ENCODE data around the gene OSTC.
A peak's percentile ranks its signal among the peaks of the same experiment; 100 is the strongest.

OSTC gene

DNA sequence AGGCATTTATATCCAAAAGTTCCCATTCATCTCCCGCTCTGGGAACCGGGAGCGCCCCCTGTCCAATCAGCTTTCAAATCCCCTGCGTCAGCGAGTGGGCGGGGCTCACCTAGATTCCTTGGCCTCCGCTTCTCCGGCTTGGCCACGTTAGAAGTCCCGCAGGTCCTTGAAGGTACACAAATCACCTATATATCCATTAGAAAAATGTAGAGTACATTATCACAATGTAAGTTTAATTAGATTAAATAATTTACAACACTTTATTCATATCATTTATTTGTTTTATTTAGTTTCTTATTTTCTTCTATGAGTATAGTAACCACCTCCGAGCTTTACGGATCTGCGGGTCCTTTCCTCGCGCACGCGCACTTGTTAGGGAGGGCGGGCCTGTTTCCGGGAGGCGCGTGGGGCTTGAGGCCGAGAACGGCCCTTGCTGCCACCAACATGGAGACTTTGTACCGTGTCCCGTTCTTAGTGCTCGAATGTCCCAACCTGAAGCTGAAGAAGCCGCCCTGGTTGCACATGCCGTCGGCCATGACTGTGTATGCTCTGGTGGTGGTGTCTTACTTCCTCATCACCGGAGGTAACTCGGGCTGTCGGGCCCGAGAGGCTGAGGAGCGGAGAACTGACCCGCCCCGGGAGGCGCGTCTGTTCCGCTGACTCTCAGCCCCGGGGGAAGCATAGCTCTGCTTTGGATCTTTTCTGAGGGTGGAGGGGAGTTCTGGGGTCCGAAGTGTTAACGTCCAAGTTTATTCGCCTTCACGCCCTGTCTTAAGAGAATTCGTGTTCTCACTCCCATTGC, at the start of gene OSTC:
OSTC (plus strand) TSS at position 388 of the 802 bp plus-strand sequence; CDS start at position 445, 57 bp downstream.
- DNase-seq (ENCODE audit: low read depth in 2 of 2): peak; percentile 79 to 90

DNA sequence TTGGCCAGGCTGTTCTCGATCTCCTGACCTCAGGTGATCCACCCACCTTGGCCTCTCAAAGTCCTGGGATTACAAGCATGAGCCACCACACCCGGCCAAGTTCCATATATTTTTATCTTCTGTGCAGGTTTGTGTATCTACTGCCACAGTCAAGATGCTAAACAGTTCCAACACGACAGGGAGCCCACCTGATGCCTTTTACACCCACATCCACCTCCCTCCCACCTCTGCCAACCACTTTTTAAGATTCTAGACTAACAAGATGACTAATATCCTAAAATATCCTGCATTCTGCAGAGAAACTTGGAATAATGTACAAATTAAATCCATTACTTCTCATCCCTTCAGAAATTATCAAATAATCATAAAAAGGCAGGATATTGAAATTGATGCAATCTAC, 49.3 kb upstream of the OSTC start:
- no peak for DNase-seq (ENCODE audit: low read depth in 2 of 2)

DNA sequence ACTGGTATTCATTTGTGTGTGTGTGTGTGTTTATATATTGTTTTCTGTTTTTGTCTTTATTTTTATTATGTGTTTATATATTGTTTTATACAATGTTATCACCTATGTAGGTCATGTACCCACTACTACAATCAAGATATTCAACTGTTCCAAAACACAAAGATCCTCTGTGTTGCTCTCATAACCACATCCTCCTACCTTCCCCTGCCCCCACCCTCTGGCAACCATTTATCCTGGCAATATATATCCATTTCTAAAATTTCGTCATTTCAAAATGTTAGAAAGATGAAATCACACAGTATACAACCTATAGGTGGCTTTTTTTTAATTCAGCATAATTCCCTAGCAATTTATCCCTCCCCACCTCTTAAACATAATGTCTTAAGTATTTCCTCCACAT, 48.9 kb upstream of the OSTC start:
- no peak for DNase-seq (ENCODE audit: low read depth in 2 of 2)

DNA sequence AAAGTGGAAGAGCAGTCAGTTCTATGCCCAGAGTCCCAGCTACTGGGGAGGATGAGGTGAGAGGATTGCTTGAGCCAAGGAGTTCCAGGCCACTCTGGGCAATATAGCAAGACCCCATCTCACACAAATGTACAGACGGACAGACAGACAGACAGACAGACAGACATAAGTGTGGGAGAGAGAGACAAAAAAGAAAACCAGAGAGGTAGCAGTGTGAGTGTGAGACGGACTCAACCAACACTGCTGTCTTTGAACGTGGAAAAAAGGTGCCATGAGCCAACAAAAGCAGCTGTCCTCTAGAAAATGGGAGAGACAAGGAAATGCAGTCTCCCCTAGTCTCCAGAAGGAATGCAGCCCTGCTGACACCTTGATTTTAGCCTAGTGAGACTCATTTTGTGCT, 48.2 kb upstream of the OSTC start:
- DNase-seq (ENCODE audit: low read depth in 2 of 2): no peak

DNA sequence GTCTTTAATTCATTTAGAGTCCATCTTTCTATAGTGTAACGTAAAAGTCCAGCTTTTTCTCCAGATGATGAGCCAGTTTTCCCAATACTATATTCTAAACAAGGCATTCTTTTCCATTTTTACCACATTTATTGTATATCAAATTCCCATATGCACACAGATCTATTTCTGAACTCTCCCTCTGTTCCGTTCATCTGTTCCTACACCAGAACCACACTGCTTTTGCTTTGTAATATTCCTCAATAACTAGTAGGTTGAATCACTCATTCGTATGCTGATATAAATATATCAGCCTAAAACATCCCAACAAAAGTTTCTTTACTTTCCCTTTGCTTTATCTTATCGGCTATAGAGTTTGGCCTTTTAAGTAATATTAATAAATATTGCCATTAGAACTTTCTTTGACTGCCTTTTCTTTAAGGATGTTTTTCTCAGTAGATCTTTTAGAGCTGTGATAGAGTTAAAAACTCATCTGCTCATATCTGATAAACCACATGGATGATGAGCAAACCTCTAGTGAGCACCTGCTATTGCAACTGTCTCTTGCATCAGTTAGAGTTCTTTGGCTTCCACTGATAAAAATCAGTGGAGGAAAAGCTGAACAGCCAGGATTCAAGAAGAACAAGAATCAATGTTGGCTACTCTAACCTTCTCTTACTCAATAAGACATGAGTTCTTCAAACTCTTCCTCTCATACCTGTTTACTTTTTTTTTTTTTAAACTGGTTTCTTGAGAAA, 43.2 kb upstream of the OSTC start:
- no peak for DNase-seq (ENCODE audit: low read depth in 2 of 2)

DNA sequence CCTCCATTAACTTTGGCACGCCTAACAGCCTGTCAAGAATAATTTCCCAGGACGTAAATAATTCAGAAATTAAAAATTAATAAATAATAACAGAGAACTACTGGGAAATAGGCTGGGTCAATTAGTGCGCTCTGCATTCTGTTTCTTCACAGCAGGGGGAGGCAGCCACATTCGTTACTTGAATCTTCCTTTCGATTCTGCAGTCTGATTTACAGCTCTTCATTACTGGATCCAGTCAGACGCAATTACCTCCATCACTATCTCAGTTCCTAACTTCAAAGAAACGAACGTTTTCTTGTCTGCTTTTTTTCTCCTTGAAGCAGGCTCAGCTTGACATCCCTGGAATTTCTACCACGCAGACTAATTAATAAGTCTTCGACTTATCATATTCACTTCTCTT, 39.0 kb upstream of the OSTC start:
- DNase-seq (ENCODE audit: low read depth in 2 of 2): no peak

DNA sequence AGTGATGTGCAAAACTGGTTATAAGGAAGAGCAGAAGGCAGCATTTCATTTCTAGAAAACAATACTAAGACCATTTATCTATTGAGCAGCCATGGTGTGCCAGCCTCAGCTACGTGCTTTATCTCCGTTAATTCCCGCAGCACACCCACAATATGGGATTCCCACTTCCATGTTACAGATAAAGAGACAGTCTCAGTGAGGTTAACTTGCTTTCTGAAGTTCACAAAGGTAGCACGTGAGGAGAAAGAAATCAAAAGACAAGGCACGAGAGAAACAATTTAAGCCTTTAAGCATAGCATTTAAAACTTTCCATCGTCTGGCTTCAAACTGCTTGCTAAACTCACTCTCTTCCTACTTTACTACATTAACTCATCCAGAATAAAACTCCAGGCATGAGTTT, 38.0 kb upstream of the OSTC start:
- DNase-seq (ENCODE audit: low read depth in 2 of 2): no peak

DNA sequence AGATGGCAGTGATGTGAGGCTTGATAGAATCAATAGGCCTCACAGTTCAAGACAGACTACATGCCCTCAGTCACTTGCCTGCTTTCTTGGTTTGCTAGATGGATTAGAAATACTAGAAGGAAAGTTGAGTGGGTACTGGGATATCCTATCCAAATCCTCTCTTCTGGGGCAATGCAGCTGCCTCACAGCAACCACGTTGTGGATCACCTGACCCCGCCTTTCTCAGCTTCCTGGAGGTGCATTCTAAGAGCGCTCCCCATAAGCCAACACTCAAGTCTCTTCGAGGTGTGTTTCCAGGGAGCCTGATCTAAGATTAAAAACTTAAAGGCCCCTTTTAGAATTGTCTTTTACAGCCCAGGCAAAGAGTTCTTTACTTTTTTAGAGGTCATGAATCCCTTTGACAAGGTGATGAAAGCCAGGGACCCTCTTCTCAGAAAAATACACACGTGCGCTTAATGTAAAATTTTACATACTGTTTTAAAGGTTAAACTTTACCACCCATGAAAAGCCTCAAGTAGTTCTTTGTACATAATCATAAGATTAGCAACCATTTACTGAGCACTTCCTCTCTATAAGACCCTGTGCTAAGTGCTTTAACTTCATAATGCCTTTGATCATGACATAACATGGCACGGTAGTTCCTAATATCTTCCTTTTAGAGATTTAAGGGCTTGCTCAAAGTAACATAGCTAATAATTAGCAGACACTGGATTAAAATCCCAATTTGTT, 30.9 kb upstream of the OSTC start:
- DNase-seq (ENCODE audit: low read depth in 2 of 2): no peak

DNA sequence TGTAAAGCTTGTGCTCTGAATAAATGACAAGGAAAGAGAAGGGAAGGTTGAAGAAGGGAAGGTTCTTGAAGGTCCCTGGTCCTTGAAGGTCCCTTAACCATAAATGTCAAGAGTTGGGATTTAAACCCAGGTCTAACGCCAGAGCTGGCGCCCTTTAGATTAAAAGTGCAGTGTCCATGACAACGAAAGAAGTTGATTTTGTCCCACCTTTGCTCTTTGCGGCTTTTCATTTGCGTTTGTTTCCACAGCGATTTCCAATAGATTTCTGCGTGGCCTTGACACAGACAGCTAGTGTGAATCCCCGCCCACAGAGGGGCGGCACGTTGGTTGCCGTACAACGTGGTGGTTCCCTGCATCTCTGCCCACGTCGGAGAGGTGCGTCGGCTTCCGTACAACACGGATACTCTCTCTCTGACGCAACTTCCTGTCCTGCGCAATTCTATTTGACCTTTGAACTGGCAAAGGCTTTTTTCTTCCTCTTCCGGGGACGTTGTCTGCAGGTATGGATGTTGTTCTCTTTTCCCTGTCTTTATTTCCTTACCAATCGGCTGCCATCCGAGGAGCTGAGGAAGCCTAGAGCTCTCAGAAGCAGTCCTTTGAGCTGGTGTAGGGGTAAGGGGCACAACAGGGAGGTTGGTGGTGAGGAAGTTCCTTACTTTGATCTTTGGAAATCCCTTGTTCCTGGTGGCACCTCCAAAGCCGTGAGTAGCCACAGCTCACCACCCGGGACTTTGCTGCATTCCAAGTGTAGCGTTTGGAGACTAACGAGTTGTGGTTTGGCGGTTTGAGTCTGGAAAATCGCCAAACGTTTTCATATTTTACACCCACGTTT, 30.1 kb upstream of the OSTC start, which contains the start of gene RPL34:
RPL34 (plus strand) TSS at position 476 of the 832 bp plus-strand sequence. CDS start 1,384 bp downstream, outside the sequence.
- DNase-seq (ENCODE audit: low read depth in 2 of 2): peak; percentile 87 to 93

DNA sequence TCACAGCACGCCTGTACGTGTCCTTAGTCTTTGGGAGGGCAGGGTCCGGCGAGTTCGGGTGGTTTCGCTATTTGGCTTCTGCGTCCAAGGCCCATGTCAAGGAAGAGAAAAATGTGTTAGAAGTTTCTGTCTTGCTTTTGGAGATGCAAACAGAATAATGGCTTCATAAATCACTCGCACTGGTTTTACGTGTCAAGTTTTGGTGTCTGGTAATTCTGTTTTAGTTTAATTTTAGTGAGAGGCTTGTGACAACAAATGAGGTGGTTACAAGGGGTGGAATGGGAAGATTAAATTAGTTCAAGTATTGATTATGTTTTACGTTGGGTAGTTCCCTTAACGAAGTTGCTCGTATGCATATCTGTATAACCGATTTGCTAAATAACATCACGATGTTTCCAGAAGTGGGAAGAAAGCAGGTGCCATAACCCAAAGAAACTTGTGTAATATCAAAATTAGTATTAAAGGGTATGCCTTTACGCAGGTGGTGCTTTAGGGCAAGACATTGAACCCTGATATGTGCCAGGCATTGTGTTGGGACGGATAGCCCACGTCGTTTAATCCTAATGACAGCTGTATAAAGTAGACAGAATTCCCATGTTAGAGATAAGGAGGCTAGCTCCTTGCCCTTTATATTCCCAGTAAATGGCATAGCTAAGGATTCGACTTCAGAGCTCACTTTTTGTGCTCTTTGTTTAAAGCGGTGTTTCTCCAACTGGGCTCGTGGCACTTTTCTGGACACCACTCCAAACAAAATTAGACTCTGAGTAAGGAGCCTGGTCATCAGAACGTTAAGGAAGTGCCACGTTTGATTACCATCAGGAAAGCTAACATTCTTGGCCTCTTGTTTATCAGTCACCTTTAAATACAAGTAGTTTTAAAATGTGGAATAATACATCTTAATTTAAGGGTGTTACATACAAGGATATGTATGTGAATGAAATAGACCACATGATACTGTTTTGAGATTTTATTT, 29.2 kb upstream of the OSTC start:
- no peak for DNase-seq (ENCODE audit: low read depth in 2 of 2)

DNA sequence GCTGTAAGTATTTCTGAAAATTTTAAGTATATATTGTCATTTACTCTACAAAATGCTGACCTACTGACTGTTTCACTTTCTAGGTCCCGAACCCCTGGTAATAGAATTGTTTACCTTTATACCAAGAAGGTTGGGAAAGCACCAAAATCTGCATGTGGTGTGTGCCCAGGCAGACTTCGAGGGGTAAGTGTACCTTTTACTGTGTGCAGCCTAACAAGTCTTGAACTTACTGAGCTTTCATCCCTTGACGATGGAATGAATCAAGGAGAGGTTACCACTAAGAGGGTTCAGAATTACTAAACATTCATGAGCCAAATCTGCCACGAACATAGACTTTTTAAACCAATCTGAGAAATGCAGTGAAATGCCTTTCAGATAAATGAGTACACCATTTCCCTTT, 28.4 kb upstream of the OSTC start:
- DNase-seq (ENCODE audit: low read depth in 2 of 2): no peak

DNA sequence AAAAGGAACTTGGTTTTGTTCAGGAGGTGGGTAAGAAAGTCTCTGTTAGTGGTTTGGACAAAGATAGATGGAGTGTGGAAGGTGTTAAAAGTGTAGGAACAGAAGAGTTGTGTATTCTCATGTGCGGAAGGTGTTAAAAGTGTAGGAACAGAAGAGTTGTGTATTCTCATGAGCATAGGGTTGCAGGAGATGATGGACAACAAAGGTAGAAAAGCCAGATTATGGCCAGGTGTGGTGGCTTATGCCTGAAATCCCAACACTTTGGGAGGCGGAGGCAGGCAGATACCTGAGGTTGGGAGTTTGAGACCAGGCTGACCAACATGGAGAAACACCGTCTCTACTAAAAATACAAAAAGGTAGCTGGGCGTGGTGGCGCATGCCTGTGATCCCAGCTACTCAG, 27.6 kb upstream of the OSTC start:
- DNase-seq (ENCODE audit: low read depth in 2 of 2): no peak

DNA sequence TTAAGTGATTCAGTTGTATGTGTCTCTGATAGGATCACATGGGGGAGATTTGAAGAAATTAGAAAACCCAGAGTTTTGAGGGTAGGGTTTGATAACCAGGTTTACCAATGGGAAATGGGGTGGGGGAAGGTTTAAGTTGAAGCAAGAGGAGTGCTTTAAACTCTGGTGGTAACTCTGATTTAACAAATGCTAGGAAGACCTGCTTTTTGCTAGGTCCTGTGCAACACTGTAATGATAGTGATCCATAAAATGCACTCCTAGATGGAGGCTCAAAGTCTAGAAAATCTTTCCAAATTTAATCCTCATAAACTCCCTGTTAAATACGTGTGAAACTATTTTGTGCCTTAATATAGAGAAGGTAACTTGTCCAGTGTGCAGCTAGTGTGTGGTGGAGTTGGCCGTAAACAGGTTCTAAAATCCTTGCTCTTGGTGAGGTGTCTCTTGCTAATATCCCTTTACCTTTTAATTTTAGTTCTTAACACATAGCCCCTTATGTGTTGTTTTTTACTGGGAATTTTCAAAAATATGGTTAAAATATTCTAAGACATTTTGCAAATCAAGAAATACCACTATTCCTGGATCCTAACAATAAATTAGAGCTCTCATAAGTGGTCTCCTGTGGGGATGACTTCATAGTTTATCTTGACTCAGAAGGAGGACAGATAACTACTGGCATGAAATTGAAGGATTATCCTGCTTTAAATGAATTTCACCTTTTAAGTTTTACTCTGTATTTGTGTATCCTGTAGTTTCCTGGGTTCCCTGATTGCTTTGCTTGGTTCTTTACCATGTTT, 25.9 kb upstream of the OSTC start:
- DNase-seq (ENCODE audit: low read depth in 2 of 2): no peak

DNA sequence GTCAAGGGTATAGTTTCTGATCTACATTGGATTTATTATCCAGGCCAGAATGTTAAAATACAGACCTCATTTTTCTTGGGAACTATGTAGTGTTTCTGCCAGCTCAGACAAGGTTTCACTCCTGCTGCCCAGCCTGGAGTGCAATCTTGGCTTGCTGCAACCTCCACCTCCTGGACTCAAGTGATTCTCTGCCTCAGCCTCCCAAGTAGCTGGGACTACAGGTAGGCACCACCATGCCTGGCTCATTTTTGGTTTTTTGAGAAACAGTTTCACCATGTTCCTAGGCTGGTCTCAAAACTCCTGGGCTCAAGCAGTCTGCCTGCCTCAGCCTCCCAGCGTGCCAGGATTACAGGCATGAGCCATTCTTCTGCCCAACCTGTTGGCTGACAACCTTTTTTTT, 24.3 kb upstream of the OSTC start:
- no peak for DNase-seq (ENCODE audit: low read depth in 2 of 2)

DNA sequence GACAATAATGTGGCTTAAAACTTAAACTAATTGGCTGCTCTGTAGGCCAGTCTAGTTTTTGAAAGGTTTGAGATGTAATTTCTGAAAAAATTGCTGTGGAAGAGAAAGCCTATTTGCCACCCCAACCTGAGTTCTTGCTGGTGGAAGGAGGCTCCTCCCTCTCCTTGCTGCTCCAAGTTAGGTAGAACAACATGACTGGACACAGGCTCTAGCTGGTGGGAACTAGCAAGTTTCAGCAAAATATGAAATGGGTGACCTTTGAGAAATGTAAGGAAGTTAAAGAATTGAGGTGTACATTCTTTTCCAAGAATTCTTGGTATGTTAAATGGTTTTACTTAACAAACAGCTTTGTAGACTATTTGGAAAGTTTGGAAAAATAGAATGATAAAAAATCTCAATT, 22.0 kb upstream of the OSTC start:
- DNase-seq (ENCODE audit: low read depth in 2 of 2): no peak

DNA sequence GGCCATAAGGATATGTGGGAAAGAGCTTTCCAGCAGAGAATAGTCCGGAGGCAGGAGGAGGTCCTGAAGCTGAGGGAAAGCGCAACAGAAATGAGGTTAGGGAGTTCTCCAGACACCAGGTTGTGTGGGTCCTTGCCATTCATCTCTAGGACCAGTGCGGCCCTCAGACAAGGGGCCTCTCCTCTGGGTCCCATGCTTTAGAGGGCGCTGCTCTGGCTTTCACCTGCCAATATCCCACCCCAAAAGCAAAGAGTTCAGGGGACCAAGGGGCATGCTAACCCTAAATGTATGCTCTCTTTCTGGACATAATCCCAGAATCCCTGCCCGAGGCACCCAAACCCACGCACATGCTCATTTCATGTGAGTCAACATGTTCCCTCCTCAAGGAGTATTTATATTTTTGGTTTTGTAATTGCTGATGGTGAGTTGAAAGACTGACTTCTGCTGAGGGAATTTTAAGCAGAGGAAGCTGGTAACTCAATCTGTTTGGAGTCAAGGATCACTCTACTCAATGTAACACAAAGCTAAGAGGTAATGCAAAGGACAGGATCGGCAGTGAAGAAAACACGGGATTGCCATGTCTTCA, 15.2 kb upstream of the OSTC start:
- no peak for DNase-seq (ENCODE audit: low read depth in 2 of 2)

DNA sequence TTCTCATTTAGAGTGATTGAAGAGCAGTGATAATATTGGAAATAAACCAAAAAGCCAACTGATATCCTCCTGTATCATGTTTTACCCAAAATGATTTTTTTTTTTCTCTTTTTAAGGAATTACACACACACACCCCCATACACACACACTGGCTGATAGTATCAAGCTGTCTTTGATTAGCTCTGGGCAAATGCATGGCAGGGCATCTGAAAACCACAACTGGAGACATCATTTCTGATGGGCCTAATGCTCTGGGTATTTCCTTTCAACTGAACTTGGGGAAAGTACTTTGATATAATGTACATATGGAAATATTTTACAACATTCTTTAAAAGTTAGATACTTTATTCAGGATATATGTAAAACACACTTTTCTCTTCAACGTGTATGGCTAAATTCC, 14.2 kb upstream of the OSTC start:
- DNase-seq (ENCODE audit: low read depth in 2 of 2): no peak

DNA sequence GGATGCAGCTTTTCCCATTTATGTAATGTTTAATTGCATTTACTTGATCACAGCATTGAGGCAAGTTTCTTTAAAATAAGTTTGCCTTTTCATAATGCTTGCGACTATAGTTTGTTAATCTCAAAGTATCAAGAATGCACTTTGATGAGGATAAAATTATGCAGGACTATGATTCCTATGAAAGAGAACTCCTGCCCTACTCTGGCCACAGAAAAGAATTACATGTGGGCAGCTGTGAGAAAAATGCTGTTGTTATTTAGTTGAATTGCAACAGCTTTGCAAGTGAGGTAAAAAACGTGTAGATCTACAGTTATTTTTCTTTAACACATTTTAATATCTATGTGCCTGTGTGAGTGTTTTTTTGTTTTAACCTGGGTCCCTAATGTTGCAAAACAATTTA, 12.5 kb upstream of the OSTC start:
- no peak for DNase-seq (ENCODE audit: low read depth in 2 of 2)

DNA sequence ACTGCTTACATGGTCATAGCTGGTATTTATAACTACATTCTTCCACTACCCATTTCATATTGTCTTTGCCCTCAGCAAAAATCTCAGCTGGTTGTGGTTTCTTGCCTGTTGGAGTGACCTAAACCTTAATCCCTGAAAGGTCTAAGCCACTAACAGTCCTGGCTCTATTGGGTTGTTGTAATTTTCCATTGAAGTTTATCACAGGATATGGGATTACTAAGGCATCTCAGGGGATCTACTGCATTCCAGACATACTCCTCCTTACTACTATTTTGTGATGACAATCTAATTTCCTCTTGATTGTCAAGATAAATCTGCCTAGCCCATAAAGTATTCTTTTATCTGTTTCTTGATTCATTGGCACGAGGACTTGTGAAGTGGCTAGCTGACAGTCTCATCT, 6.2 kb upstream of the OSTC start:
- no peak for DNase-seq (ENCODE audit: low read depth in 2 of 2)

Data from stimulated activated CD4-positive, alpha-beta T cell treated with anti-CD3 and anti-CD28 coated beads, Interleukin-1b, Interleukin-23, amount 100 ng/mL, for 1 hour (primary cell).